GM12878 (cell line): ENCODE measurements around the gene DNAJC7. TPM values are rescaled to one million over a fixed set of nuclear protein-coding genes. Genes with fewer than 3 reads are reported as not detected.

Experiments used
- ATAC-seq: fragments of 200-7000 bp; cut with Tn5 transposase; 3 replicates; pipeline ENCODE4 v1.9.1; 2020; ENCODE audit warnings: mild to moderate bottlenecking, moderate library complexity
- BruUV-seq: library from RNA; stranded (reverse); fragments of 400-500 nt; replicated peaks from 2 replicates; lab custom pipeline; 2021; lab: Mats Ljungman, UMichigan
- CTCF ChIA-PET: fragments of 300-600 bp; sonication (Branson Sonifier 250); formaldehyde crosslinking; extraction: SDS; loops from one replicate; lab custom pipeline; 2021; ENCODE audit warnings: inconsistent platforms; lab: Yijun Ruan, JAX
- POLR2A ChIA-PET: fragments of 350-600 bp; formaldehyde crosslinking; extraction: SDS; loops from one replicate; lab custom pipeline; 2021; ENCODE audit warnings: inconsistent platforms; lab: Charles Lee
- RAD21 ChIA-PET: fragments of 300-600 bp; sonication (Branson Sonifier 250); formaldehyde crosslinking; loops from one replicate; lab custom pipeline; 2023; ENCODE audit warnings: antibody characterized with exemption; ENCODE audit not compliant: unreplicated experiment; lab: Charles Lee
- SMC1A ChIA-PET: fragments of 300-600 bp; sonication (Branson Sonifier 250); formaldehyde crosslinking; loops from one replicate; lab custom pipeline; 2023; ENCODE audit not compliant: unreplicated experiment, uncharacterized antibody; lab: Charles Lee
- DNase-seq: peaks from one replicate; pipeline ENCODE4 v3.0.0-alpha.2; 2011; ENCODE audit warnings: low read depth, low spot score
- FAIRE-seq: peaks from 3 replicates; lab custom pipeline; 2011; peaks lifted over from hg19 to GRCh38; lab: Jason Lieb, UNC
- H2AFZ ChIP-seq: 2 replicates; pipeline ENCODE4 v1.6.0; 2011; ENCODE audit warnings: low read depth, low read length, control low read depth; ENCODE audit not compliant: control insufficient read depth
- H3K27ac ChIP-seq: 2 replicates; pipeline ENCODE4 v1.5.1; 2011; ENCODE audit warnings: control low read depth; ENCODE audit not compliant: control insufficient read depth, insufficient read depth
- H3K27me3 ChIP-seq, 2 experiments: replicated peaks in 1 of 2; 2 replicates each; pipeline versions ENCODE4 v1.6.0 to v1.6.1; 2011; ENCODE audit warnings: low read length in 1 of 2; ENCODE audit not compliant: control insufficient read depth in 2 of 2, insufficient read depth in 2 of 2
- H3K36me3 ChIP-seq, 2 experiments: 2 replicates each; pipeline ENCODE4 v1.5.1; 2011; ENCODE audit warnings: low read length in 1 of 2; ENCODE audit not compliant: control insufficient read depth in 2 of 2, insufficient read depth in 2 of 2
- H3K4me1 ChIP-seq: 2 replicates; pipeline ENCODE4 v1.6.1; 2011; ENCODE audit warnings: mild to moderate bottlenecking, low read length, moderate library complexity, mixed read lengths; ENCODE audit not compliant: control insufficient read depth, insufficient read depth
- H3K4me2 ChIP-seq: 2 replicates; pipeline ENCODE4 v1.6.0; 2011; ENCODE audit warnings: control low read depth; ENCODE audit not compliant: control insufficient read depth, insufficient read depth
- H3K4me3 ChIP-seq: fragments of 200-600 bp; sonication (generic); 2 replicates; pipeline ENCODE4 v1.5.1; 2016
- H3K79me2 ChIP-seq: 2 replicates; pipeline ENCODE4 v1.6.0; 2011; ENCODE audit warnings: low read length; ENCODE audit not compliant: control insufficient read depth, insufficient read depth
- H3K9ac ChIP-seq: 2 replicates; pipeline ENCODE4 v1.8.0; 2011; ENCODE audit warnings: low read length, control low read depth, mixed read lengths; ENCODE audit not compliant: control insufficient read depth, insufficient read depth
- H3K9me3 ChIP-seq: replicated peaks from 3 replicates; pipeline ENCODE4 v1.5.1; 2011; ENCODE audit warnings: mild to moderate bottlenecking, low read length; ENCODE audit not compliant: control insufficient read depth, insufficient read depth
- H4K20me1 ChIP-seq: 2 replicates; pipeline ENCODE4 v1.6.0; 2011; ENCODE audit not compliant: control insufficient read depth, insufficient read depth
- HDAC2 ChIP-seq: fragments of 200-600 bp; sonication (generic); IDR thresholded peaks from 2 replicates; pipeline ENCODE4 v1.6.1; 2017
- KAT2A ChIP-seq: conservative IDR thresholded peaks from 2 replicates; pipeline ENCODE4 v1.6.1; 2011; ENCODE audit warnings: low read depth, low read length; ENCODE audit not compliant: control insufficient read depth
- PBX3 ChIP-seq: IDR thresholded peaks from 2 replicates; pipeline ENCODE4 v1.6.1; 2011; ENCODE audit warnings: mild to moderate bottlenecking, low read depth, low read length, moderate library complexity; ENCODE audit not compliant: insufficient replicate concordance
- YY1 ChIP-seq: IDR thresholded peaks from 2 replicates; pipeline ENCODE4 v1.6.1; 2011; ENCODE audit warnings: low read depth, mild to moderate bottlenecking, low read length
- WGBS: methylation state at CpG from one replicate; pipeline ENCODE4 v1.1.6; 2016; ENCODE audit warnings: low lambda C conversion rate; ENCODE audit not compliant: insufficient replicate concordance, insufficient coverage; ENCODE audit errors: missing lambda C conversion rate; 5-methylcytosine and 5-hydroxymethylcytosine counted together
- in situ Hi-C: fragments of 300-500 bp; cut with MboI; formaldehyde crosslinking; loops from 9 replicates; pipeline ENCODE4 v1.14.3; 2018; ENCODE audit warnings: mixed read lengths
- intact Hi-C: fragments of 100-400 bp; cut with micrococcal nuclease; formaldehyde crosslinking; loops from one replicate; pipeline ENCODE4 v1.14.2; 2022; ENCODE audit not compliant: unreplicated experiment
- polyA plus RNA-seq, 11 experiments: library from polyadenylated mRNA; depleted of rRNA in 4 of 11; unstranded in 6 of 11; stranded (reverse) in 5 of 11; fragments of >200 nt; fragmentation: Nextera tagmentation in 4 of 11; fragmentation: Illumina TruSeq in 1 of 11; extraction: Ambion mirVana in 4 of 11; extraction: Trizol in 1 of 11; gene quantifications; 1 replicate in 1 of 11; 2 replicates in 10 of 11; pipeline versions ENCODE4 v1.2.1 to v1.2.3, GENCODE V29; 2011 to 2016; ENCODE audit warnings: inconsistent platforms in 2 of 11, missing spikeins in 2 of 11, low read depth in 1 of 11
- total RNA-seq, 4 experiments: library from RNA; depleted of rRNA in 3 of 4; stranded (reverse); fragments of >200 nt in 3 of 4; fragmentation: Illumina TruSeq in 1 of 4; extraction: Trizol in 1 of 4; gene quantifications; 2 replicates each; pipeline versions ENCODE4 v1.2.1 to v1.2.3, GENCODE V29; 2013 to 2021
- TF ChIP-seq, protein P1 (sequence below): fragments of 450-650 bp; IDR thresholded peaks from 2 replicates; pipeline ENCODE4 v1.6.1; 2014; ENCODE audit warnings: mild to moderate bottlenecking

Gene DNAJC7
- total and polyA plus RNA-seq, 10 of the 15 experiments (the other 5 are each of a cell fraction or from before 2014, with no cell fraction given): 60.1 to 173 (median 94.9) TPM

- no peak for FAIRE-seq
- peak; percentile 30; the same call in 2 of the 3 replicates for ATAC-seq
- H4K20me1 ChIP-seq: no peaks in the 10 kb centered on the region
- intact Hi-C loops (no loop called here), in situ Hi-C loops (no loop called here)
- peaks cover 32 to 52% of the 10 kb centered on the region in 2 experiments for H3K36me3 ChIP-seq
- H2AFZ ChIP-seq: no peak overlapping the region
- TF ChIP-seq KAT2A (no peak), HDAC2 (no peak)
- no peak for DNase-seq
- no peak overlapping the region; the same call in 1 of the 2 replicates for H3K4me3 ChIP-seq
- H3K9me3 ChIP-seq: no peaks in the 10 kb centered on the region
- H3K4me1 ChIP-seq: peaks cover 28% of the 10 kb centered on the region
- RAD21 ChIA-PET: interaction anchor here (0.6 kb wide), 1 partner anchor 128 kb away, joined by 4 read pairs; no protein-coding TSS in a partner anchor
- no TSS peak for BruUV-seq
- SMC1A ChIA-PET: interaction anchor here (0.8 to 1.3 kb wide), 2 partner anchors 19 kb away, joined by 3 read pairs; no protein-coding TSS in a partner anchor
- no peaks in the 10 kb centered on the region for H3K27me3 ChIP-seq
- WGBS: 68% methylated on average over 2 of the region's 2 CpGs
- no peak overlapping the region for H3K9ac ChIP-seq
- POLR2A ChIA-PET: interaction anchor here (1.1 kb wide), 1 partner anchor 21 kb away, joined by 3 read pairs; the partner anchor contains the start of gene DNAJC7
- H3K27ac ChIP-seq: peak overlapping the region; percentile 29
- H3K79me2 ChIP-seq: peaks cover 1% of the 10 kb centered on the region
- CTCF ChIA-PET: interaction anchor here (0.7 to 1.5 kb wide), 3 partner anchors 27 to 115 kb away, joined by 3 to 4 read pairs (median 3); partner anchors contain the start of gene DHX58
- peak overlapping the region; percentile 61; the same call in 1 of the 2 replicates for H3K4me2 ChIP-seq
Measured at GRCh38 chr17:41996855-41997164, 20.4 kb downstream of the DNAJC7 start.

GRCh38 chr17:41992576-41992975, 24.7 kb downstream of the DNAJC7 start:
- intact Hi-C loops (no loop called here), in situ Hi-C loops (no loop called here)
- ChIA-PET RAD21 (no interaction called here), POLR2A (no interaction called here), CTCF (interaction anchor here (0.6 kb wide), 1 partner anchor 130 kb away, joined by 3 read pairs; the partner anchor contains the start of gene HSPB9), SMC1A (interaction anchor here (0.9 kb wide), 1 partner anchor 13 kb away, joined by 3 read pairs; no protein-coding TSS in a partner anchor)
- Histone ChIP-seq H3K27ac (no peak overlapping the region), H3K4me2 (no peak overlapping the region), H3K36me3 (peaks cover 24 to 53% of the 10 kb centered on the region in 2 experiments), H2AFZ (no peak overlapping the region), H3K4me3 (no peak overlapping the region), H3K79me2 (no peaks in the 10 kb centered on the region; the same call in 1 of the 2 replicates), H4K20me1 (no peaks in the 10 kb centered on the region), H3K9me3 (no peaks in the 10 kb centered on the region), H3K9ac (no peak overlapping the region), H3K27me3 (no peaks in the 10 kb centered on the region), H3K4me1 (peaks cover 24% of the 10 kb centered on the region)
- no peak for ATAC-seq
- TF ChIP-seq PBX3: no peak
- no peak for TF ChIP-seq YY1
- TF ChIP-seq, protein P1, sequence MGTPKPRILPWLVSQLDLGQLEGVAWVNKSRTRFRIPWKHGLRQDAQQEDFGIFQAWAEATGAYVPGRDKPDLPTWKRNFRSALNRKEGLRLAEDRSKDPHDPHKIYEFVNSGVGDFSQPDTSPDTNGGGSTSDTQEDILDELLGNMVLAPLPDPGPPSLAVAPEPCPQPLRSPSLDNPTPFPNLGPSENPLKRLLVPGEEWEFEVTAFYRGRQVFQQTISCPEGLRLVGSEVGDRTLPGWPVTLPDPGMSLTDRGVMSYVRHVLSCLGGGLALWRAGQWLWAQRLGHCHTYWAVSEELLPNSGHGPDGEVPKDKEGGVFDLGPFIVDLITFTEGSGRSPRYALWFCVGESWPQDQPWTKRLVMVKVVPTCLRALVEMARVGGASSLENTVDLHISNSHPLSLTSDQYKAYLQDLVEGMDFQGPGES: no peak
- DNase-seq: no peak
- 73% methylated on average over 3 of the region's 3 CpGs for WGBS
- no peak for FAIRE-seq
- BruUV-seq: TSS peak; percentile 32
